H9 (cell line): ENCODE measurements around the gene RAPGEF6. TPM values are rescaled to one million over a fixed set of nuclear protein-coding genes. Genes with fewer than 3 reads are reported as not detected.

Experiments
- DNase-seq: peaks from one replicate; pipeline ENCODE4 v3.0.0-alpha.2; 2017
- H2AFZ ChIP-seq: one replicate; pipeline ENCODE4 v1.6.1; 2013; ENCODE audit warnings: mild to moderate bottlenecking, low read length, control low read depth, moderate library complexity
- H2AK5ac ChIP-seq: 2 replicates; pipeline ENCODE4 v1.6.1; 2013; ENCODE audit warnings: low read length, control low read depth, mixed read lengths; ENCODE audit not compliant: insufficient read length
- H2BK120ac ChIP-seq: one replicate; pipeline ENCODE4 v1.6.1; 2013; ENCODE audit warnings: low read depth, mild to moderate bottlenecking, low read length, control low read depth, inconsistent platforms; ENCODE audit not compliant: poor library complexity, severe bottlenecking
- H2BK12ac ChIP-seq: 2 replicates; pipeline ENCODE4 v1.6.1; 2013; ENCODE audit warnings: low read length, control low read depth, mixed read lengths, low read depth; ENCODE audit not compliant: insufficient read length
- H2BK15ac ChIP-seq: 2 replicates; pipeline ENCODE4 v1.6.1; 2013; ENCODE audit warnings: low read depth, low read length, control low read depth
- H2BK20ac ChIP-seq: one replicate; pipeline ENCODE4 v1.6.1; 2013; ENCODE audit warnings: low read depth, mild to moderate bottlenecking, low read length, control low read depth, inconsistent platforms; ENCODE audit not compliant: poor library complexity, severe bottlenecking
- H2BK5ac ChIP-seq: 2 replicates; pipeline ENCODE4 v1.6.1; 2013; ENCODE audit warnings: low read length, control low read depth, mixed read lengths; ENCODE audit not compliant: insufficient read length
- H3K14ac ChIP-seq: 2 replicates; pipeline ENCODE4 v1.6.1; 2013; ENCODE audit warnings: low read length, control low read depth; ENCODE audit not compliant: insufficient read depth
- H3K18ac ChIP-seq: 2 replicates; pipeline ENCODE4 v1.6.1; 2013; ENCODE audit warnings: low read depth, mild to moderate bottlenecking, mixed read lengths, low read length, control low read depth; ENCODE audit not compliant: insufficient read length
- H3K23ac ChIP-seq: 2 replicates; pipeline ENCODE4 v1.6.1; 2013; ENCODE audit warnings: low read length, control low read depth, mixed read lengths, low read depth; ENCODE audit not compliant: insufficient read length
- H3K23me2 ChIP-seq: 2 replicates; pipeline ENCODE4 v1.6.1; 2013; ENCODE audit warnings: low read depth, mild to moderate bottlenecking, mixed read lengths, low read length, control low read depth; ENCODE audit not compliant: insufficient read length, poor library complexity, severe bottlenecking
- H3K27ac ChIP-seq: 2 replicates; pipeline ENCODE4 v1.5.1; 2013; ENCODE audit warnings: low read length, control low read depth, mixed read lengths, low read depth; ENCODE audit not compliant: insufficient read length
- H3K27me3 ChIP-seq: 2 replicates; pipeline ENCODE4 v1.6.1; 2013; ENCODE audit warnings: low read length, control low read depth, inconsistent platforms; ENCODE audit not compliant: insufficient read depth
- H3K4ac ChIP-seq: 2 replicates; pipeline ENCODE4 v1.6.1; 2013; ENCODE audit warnings: low read depth, mild to moderate bottlenecking, control low read depth, inconsistent platforms, low read length, moderate library complexity
- H3K4me1 ChIP-seq: 2 replicates; pipeline ENCODE4 v1.6.1; 2013; ENCODE audit warnings: low read length, control low read depth, inconsistent platforms; ENCODE audit not compliant: insufficient read depth
- H3K4me2 ChIP-seq: 2 replicates; pipeline ENCODE4 v1.6.1; 2013; ENCODE audit warnings: low read length, control low read depth, mixed read lengths; ENCODE audit not compliant: insufficient read length, insufficient read depth
- H3K56ac ChIP-seq: 2 replicates; pipeline ENCODE4 v1.6.1; 2013; ENCODE audit warnings: low read depth, mild to moderate bottlenecking, mixed read lengths, low read length, control low read depth; ENCODE audit not compliant: insufficient read length
- H3K79me1 ChIP-seq: 2 replicates; pipeline ENCODE4 v1.6.1; 2013; ENCODE audit warnings: low read depth, mild to moderate bottlenecking, moderate library complexity, low read length, control low read depth, inconsistent platforms; ENCODE audit not compliant: insufficient read depth, poor library complexity, severe bottlenecking
- H3K79me2 ChIP-seq: 2 replicates; pipeline ENCODE4 v1.6.1; 2013; ENCODE audit warnings: low read length, control low read depth, inconsistent platforms; ENCODE audit not compliant: insufficient read depth
- H3K9ac ChIP-seq: 2 replicates; pipeline ENCODE4 v1.6.1; 2013; ENCODE audit warnings: low read length, control low read depth, mixed read lengths; ENCODE audit not compliant: insufficient read length; ENCODE audit errors: extremely low read depth
- H3K9me3 ChIP-seq: one replicate; pipeline ENCODE4 v1.6.1; 2013; ENCODE audit warnings: low read depth, low read length, inconsistent platforms; ENCODE audit not compliant: control insufficient read depth
- H3T11ph ChIP-seq: one replicate; pipeline ENCODE4 v1.6.1; 2013; ENCODE audit warnings: mild to moderate bottlenecking, low read length, control low read depth, inconsistent platforms
- H4K20me1 ChIP-seq: one replicate; pipeline ENCODE4 v1.6.1; 2013; ENCODE audit not compliant: control insufficient read depth, insufficient read length, insufficient read depth
- H4K5ac ChIP-seq: 2 replicates; pipeline ENCODE4 v1.6.1; 2013; ENCODE audit warnings: low read depth, mild to moderate bottlenecking, mixed read lengths, low read length, control low read depth; ENCODE audit not compliant: insufficient read length
- H4K8ac ChIP-seq: replicated peaks from 2 replicates; pipeline ENCODE4 v1.6.1; 2013; ENCODE audit warnings: low read length, control low read depth, mixed read lengths, low read depth; ENCODE audit not compliant: insufficient read length
- H4K91ac ChIP-seq: 2 replicates; pipeline ENCODE4 v1.6.1; 2013; ENCODE audit warnings: low read depth, mild to moderate bottlenecking, moderate library complexity, mixed read lengths, low read length, control low read depth; ENCODE audit not compliant: insufficient read length
- H3K27ac Mint-ChIP-seq, 3 experiments: 2 replicates in 2 of 3; 3 replicates in 1 of 3; pipeline ENCODE4 v1.8.0; 2020 to 2021; ENCODE audit warnings: mixed read lengths in 3 of 3, mild to moderate bottlenecking in 1 of 3, moderate library complexity in 1 of 3
- H3K27me3 Mint-ChIP-seq: 2 replicates; pipeline ENCODE4 v1.8.0; 2021; ENCODE audit warnings: low read depth, mild to moderate bottlenecking, moderate library complexity, mixed read lengths
- H3K36me3 Mint-ChIP-seq, 3 experiments: 2 replicates in 2 of 3; 3 replicates in 1 of 3; pipeline ENCODE4 v1.8.0; 2020 to 2021; ENCODE audit warnings: low read depth in 3 of 3, mixed read lengths in 3 of 3; ENCODE audit not compliant: insufficient read depth in 1 of 3
- H3K4me1 Mint-ChIP-seq, 2 experiments: 2 replicates each; pipeline ENCODE4 v1.8.0; 2020; ENCODE audit warnings: mixed read lengths in 2 of 2
- H3K4me3 Mint-ChIP-seq, 2 experiments: 2 replicates in 1 of 2; 3 replicates in 1 of 2; pipeline ENCODE4 v1.8.0; 2020 to 2021; ENCODE audit warnings: mild to moderate bottlenecking in 2 of 2, mixed read lengths in 2 of 2, moderate library complexity in 1 of 2
- H3K9me3 Mint-ChIP-seq, 2 experiments: 2 replicates in 1 of 2; 3 replicates in 1 of 2; pipeline ENCODE4 v1.8.0; 2020; ENCODE audit warnings: mild to moderate bottlenecking in 2 of 2, mixed read lengths in 2 of 2, moderate library complexity in 1 of 2
- WGBS: extraction: QIAGEN DNeasy Blood & Tissue Kit; methylation state at CpG from one replicate; pipeline ENCODE4 v1.1.7; 2013; ENCODE audit warnings: missing lambda C conversion rate, low lambda C conversion rate, mixed read lengths; ENCODE audit not compliant: insufficient read length; ENCODE audit errors: extremely low coverage; 5-methylcytosine and 5-hydroxymethylcytosine counted together
- total RNA-seq: library from RNA; stranded (reverse); gene quantifications from 2 replicates; pipeline ENCODE4 v1.2.1, GENCODE V29; 2021
- TF ChIP-seq, protein P1 (sequence below): fragments of 200-600 bp; sonication (generic); conservative IDR thresholded peaks from 3 replicates; pipeline ENCODE4 v1.8.0; 2021; ENCODE audit warnings: antibody characterized with exemption, mild to moderate bottlenecking

The RAPGEF6 gene
- total RNA-seq, 1 experiment from 2014 or later, result 19.7 TPM

DNA sequence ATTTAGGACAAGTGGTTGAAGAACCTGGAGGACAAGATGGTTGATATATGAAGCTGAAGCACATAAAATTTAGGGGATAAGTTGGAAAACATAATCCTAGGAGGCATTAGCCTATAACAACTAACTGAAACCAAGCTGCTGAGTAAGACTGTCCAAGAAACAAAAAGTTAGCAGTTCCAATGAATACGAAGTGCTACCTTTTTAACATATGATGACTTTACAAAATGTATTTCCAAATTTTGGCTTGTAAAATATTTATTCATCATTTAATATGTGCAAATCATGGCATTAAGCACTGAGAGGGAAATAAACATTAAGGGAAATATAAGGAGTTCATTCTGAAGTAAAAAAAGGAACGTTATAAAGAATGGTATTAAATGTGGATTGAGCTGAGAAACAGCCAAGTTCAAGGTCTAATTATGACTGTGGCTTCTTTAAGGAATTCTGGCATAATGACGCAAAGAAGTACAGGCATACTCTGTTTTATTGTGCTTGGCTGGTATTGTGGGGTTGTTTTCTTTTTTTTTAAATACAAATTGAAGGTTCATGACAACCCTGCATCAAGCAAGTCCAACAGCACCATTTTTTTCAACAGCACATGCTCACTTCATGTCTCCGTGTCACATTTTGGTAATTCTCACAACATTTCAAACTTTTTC lies 7.7 kb downstream of the RAPGEF6 start:
- Histone ChIP-seq H4K20me1 (no peaks in the 10 kb centered on the region), H4K91ac (no peak overlapping the region), H3T11ph (no peak overlapping the region), H3K79me1 (no peaks in the 10 kb centered on the region), H2BK12ac (no peak overlapping the region), H3K18ac (no peak overlapping the region), H3K4me1 (0 out of 2 replicates have a peak, but pooled peaks cover 2% of the 10 kb centered on the region), H3K79me2 (peaks cover 29% of the 10 kb centered on the region; the same call in 1 of the 2 replicates), H3K9me3 (no peaks in the 10 kb centered on the region), H3K9ac (no peak overlapping the region), H3K27me3 (no peaks in the 10 kb centered on the region), H3K23me2 (no peaks in the 10 kb centered on the region), H3K14ac (no peak overlapping the region), H2BK5ac (no peak overlapping the region), H3K4me2 (no peak overlapping the region), H4K5ac (no peak overlapping the region), H2BK15ac (no peak overlapping the region), H3K4ac (no peak overlapping the region), H3K56ac (no peak overlapping the region), H2BK120ac (no peak overlapping the region), H4K8ac (no peak overlapping the region), H2AFZ (no peak overlapping the region), H3K23ac (no peak overlapping the region), H3K27ac (no peak overlapping the region), H2BK20ac (no peak overlapping the region), H2AK5ac (no peak overlapping the region)
- H3K27me3 Mint-ChIP-seq, result no peaks in the 10 kb centered on the region
- WGBS, result 100% methylated on average over 1 of the region's 4 CpGs
- H3K27ac Mint-ChIP-seq, result no peak overlapping the region; a peak in 1 of 7 replicates
- H3K4me1 Mint-ChIP-seq, result peaks cover 3 to 6% of the 10 kb centered on the region in 2 experiments; a peak in 2 of 4 replicates
- peaks cover 0 to 3% (median 0%) of the 10 kb centered on the region in 3 experiments; a peak in 1 of 7 replicates for H3K36me3 Mint-ChIP-seq
- H3K9me3 Mint-ChIP-seq, result no peaks in the 10 kb centered on the region
- TF ChIP-seq, protein P1, sequence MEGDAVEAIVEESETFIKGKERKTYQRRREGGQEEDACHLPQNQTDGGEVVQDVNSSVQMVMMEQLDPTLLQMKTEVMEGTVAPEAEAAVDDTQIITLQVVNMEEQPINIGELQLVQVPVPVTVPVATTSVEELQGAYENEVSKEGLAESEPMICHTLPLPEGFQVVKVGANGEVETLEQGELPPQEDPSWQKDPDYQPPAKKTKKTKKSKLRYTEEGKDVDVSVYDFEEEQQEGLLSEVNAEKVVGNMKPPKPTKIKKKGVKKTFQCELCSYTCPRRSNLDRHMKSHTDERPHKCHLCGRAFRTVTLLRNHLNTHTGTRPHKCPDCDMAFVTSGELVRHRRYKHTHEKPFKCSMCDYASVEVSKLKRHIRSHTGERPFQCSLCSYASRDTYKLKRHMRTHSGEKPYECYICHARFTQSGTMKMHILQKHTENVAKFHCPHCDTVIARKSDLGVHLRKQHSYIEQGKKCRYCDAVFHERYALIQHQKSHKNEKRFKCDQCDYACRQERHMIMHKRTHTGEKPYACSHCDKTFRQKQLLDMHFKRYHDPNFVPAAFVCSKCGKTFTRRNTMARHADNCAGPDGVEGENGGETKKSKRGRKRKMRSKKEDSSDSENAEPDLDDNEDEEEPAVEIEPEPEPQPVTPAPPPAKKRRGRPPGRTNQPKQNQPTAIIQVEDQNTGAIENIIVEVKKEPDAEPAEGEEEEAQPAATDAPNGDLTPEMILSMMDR, result no peak
- no peak overlapping the region for H3K4me3 Mint-ChIP-seq
- no peak for DNase-seq
